NCI-H2107 (cell line): ENCODE data around the gene RRP1B.
A peak's percentile ranks its signal among the peaks of the same experiment; 100 is the strongest.
"Not testable (repeated sequence)": the region's sequence is repeated elsewhere in the genome, so short reads cannot be mapped to it uniquely, and the experiment has no call there.

Experiments
- DNase-seq: peaks from one replicate; lab custom pipeline; 2025; lab: John Stamatoyannopoulos, UW

Gene RRP1B

GRCh38 chr21:43639470-43640353 is 19.6 kb upstream of the RRP1B start:
- DNase-seq, result no peak

- DNase-seq, result no peak
These were observed 19.0 kb upstream of the RRP1B start for GRCh38 chr21:43640400-43640799.

GRCh38 chr21:43643193-43643592 is 16.2 kb upstream of the RRP1B start:
- DNase-seq, result no peak

DNA sequence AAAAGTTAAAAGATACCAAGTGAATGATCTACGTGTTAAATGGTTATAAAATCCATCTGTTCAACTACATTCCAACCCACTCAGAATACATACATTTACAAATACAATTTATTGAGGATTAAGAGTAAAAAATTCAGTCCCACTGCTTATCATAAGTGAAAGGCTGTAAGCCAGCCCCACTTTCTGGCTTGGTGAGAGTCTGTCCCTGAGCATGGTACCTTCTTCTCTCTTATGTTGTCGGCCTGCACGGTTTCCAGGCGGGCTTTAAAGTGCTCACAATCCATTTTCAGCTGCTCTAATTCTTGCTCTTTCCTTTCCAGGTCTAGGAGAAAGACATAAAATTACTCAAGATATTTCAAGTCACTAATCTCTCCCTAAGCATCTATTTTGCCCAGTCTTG is 15.3 kb upstream of the RRP1B start:
- DNase-seq, result no peak

DNA sequence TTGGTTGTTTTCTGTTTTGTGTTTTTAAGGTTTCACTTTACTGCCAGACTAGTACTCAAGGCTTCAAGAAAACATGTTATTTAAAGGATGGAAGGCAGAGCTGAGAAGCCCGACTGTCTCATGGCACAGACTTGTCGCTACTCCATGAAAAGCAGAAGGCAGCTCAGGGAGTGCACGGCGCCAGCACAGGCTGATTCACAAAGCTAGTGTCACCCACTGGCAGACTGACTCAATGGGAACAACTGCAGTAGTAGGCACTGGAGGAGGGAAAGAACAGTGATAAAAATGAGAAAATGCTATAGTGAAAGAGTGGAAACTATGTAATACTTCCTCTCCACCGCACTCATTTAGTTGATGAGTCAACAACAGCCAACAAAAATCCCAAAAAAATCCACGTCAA is 14.8 kb upstream of the RRP1B start:
- DNase-seq, result no peak

- peak; percentile 76 for DNase-seq
These were observed 14.0 kb upstream of the RRP1B start for GRCh38 chr21:43645136-43645891.

DNA sequence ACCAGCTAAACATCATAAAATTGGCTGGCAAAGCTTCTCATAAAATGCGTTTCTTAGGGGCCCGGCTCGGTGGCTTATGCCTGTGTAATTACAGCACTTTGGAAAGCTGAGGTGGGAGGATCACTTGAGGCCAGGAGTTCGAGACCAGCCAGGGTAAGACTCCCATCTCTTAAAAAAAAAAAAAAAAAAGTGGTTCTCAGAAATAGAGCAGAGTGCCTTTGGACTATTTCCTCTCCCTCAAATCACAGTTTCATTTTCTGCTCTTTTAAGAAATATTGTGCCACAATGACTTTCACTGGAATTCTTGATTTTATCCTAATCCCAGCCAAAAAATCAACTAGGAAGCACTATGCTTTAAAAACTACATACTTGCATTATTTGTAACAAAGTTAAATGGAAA is 13.4 kb upstream of the RRP1B start:
- no peak for DNase-seq

DNA sequence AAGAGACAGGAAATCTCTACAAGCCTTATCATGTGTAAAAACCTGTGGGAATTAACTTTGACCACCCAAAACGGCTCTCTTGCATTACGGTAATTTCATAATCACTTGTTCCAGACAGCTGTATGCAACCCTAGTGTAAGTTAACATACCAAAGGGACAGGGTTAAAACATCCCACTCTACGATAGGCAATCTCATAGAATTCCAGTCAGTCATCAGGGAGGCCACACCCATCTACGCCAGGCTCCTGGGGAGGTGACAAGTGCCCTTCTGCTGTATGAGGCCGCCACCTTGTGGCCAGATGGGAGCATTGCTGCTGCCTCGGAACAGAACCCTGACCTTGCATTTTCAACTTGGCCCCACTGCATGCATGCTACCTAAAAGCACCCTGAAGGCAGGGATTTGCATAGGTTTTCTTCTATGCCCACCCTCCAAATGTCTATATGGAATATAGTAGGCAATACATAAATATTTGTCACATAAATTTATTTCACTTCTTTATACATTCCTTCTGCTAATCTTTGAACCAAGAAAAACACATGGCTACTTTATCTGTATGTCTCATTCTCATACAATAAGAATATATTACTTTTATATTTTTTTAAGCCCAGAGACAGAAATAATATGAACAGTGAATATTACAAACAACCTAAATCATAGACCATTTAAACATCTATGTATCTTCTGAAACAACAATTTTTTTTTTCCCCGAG is 12.7 kb upstream of the RRP1B start:
- DNase-seq, result peak; percentile 87

DNA sequence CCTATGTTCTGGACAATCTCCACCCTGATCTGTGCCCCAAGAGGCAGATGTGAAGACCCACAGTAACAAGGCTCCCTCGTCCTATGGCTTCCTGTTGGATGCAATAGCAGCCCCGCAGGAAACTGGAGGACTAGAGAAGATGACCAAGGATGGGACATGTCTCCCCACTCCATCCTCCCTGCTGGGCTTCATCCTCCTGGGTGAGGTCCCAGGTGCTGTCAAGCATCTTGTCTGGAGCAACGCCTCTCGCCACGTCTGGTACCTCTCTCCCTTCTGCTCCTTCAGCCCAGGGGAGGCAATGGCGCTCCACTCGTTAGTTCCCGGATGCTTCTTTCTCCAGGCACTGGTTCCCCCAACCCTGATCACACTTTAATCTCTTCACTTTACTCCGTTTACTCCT is 11.2 kb upstream of the RRP1B start:
- no peak for DNase-seq

- not testable (repeated sequence) for DNase-seq
These were observed 7.4 kb upstream of the RRP1B start for GRCh38 chr21:43651926-43652325.

GRCh38 chr21:43652616-43653015 is 6.7 kb upstream of the RRP1B start:
- DNase-seq, result no peak

GRCh38 chr21:43653626-43654025 is 5.7 kb upstream of the RRP1B start:
- no peak for DNase-seq

DNA sequence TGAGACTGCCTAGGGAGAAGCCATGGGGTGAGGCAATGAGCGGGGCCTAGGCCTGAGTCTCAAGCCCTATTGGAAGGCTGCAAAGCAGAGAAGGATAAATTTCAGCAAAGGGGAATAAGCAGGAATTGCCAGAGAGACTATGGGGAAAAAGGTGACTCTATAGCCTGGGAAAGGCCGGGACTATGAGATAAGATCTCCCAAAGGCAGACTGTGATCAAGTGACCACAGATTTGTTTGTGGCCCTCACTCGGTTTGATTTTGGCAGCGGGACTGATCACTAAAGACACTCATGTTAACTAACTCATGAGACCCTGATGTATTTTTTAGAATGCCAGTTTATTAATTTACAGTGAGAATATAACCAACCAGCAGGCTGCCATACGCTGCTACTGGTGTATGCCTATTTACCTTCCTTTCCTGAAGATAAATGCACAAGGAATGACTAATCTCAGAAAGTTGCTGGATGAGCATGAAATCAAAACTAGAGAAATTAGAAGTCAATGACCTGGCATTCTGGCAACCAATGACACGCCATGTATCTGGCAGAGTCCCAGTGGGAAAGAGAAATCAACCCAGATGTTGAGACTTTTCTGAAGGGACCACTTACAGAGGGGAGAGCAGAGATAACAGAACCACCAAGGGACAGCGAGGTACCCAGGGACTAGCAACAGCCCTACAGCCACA is 4.4 kb upstream of the RRP1B start:
- DNase-seq, result no peak

DNA sequence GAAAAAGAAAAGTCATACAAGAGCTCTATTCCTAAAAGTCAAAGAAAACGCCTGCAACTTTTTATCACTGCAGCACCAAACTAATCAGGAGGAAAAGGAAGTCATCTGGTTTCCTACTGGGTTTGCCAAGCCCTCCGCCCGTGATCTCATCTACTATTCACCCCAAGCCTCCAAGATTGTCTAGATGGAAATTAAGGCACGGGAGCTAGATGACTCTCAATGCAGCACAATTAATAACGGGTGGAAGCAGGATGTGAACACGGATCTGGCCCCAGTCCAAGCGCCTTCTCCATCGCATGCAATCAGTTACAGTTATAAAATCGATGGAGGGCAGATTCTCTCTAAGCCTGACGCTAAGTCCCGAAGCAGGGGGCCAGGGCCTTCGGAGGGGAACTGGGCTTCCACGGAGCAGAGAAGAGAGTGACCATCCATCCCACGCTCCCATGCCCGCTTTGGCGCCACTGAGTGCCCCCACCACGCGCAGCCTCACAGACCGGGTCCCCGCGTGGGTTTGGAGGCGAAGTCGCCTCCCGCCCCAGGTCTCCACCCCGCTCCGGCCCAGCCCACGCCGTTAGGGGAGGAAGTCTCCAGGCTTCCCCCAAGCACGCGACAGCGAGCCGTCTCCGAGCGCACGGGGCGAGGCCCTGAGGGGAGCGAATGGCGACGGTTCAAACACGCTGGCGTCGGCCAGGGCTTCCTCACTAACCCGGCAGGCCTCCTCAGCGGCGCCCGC is 1.8 kb upstream of the RRP1B start:
- no peak for DNase-seq

DNA sequence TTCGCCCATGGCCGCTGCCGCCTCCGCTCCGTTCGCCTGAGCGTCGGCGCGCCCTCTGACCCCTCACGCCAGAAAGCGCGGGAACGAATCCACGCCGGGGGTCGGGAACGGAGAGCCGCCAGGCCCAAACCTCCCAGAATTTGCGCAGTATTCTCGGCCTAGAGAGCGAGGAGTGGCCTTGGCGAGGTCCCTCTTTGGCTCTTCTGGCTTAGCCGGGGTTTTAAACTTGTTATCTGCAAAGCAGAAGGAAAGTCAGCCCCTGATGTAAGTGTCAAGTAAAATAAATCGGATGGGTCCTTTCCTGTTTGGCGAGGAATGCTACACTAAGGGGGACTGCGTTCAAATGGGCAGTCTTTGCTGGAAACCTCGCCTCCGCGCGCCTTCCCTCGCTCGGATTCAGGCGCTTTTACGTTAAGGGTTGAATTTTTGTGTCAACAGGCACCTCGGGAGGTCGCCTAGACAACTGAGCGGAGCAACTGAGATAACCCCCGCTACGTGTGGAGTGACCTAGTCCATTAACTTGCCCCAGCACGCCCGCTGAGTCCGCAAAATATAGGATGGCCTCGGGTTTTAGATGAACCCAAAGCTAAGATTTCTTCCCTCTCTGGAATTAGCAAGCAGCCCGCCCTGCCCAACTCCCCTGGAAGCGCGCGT is 1.1 kb upstream of the RRP1B start:
- DNase-seq, result no peak

- DNase-seq, result no peak
These were observed 608 bp upstream of the RRP1B start for GRCh38 chr21:43658769-43659135.

- DNase-seq, result no peak
These were observed 2.9 kb downstream of the RRP1B start for GRCh38 chr21:43662286-43662685.

- DNase-seq, result no peak
These were observed 3.7 kb downstream of the RRP1B start for GRCh38 chr21:43663033-43663432.

DNA sequence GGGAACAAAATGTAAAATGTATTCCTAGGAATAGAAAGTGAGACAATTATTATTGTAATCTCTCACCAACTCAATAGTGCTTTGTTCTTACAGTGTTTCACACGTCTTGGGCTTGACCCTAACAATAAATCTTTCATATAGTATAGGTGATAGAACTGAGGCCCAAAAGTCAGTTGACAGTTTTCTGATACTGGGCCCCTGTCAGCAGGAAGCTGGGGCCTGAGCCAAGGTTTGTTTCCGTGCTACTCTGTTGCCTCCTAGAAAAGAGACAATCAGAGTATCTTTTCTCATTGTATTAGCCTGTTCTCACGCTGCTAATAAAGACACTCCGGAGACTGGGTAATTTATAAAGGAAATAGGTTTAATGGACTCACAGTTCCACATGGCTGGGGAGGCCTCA is 5.0 kb downstream of the RRP1B start:
- DNase-seq, result no peak

- no peak for DNase-seq
These were observed 6.5 kb downstream of the RRP1B start for GRCh38 chr21:43665879-43666278.
